ENCODE measurements around the gene ZNF503. TPM values are rescaled to one million over a fixed set of nuclear protein-coding genes. Genes with fewer than 3 reads are reported as not detected.
A peak's percentile ranks its signal among the peaks of the same experiment; 100 is the strongest.

ZNF503 gene
- total RNA-seq, result 4.6 and 9.9 TPM in 2 replicates
- 7.5 TPM for polyA plus RNA-seq (2012)

GRCh38 chr10:75401569-75402485 is at the start of gene ZNF503:
ZNF503 (minus strand) TSS chr10:75401764; CDS start chr10:75401419, 345 bp downstream.
- DNase-seq (ENCODE audit: low read depth), result peak; percentile 99

- no peak for DNase-seq (ENCODE audit: low read depth)
These were observed 49.4 kb upstream of the ZNF503 start for GRCh38 chr10:75450644-75451640.

- DNase-seq (ENCODE audit: low read depth), result no peak
These were observed 48.5 kb upstream of the ZNF503 start for GRCh38 chr10:75450075-75450445.

GRCh38 chr10:75449382-75450074 is 48.0 kb upstream of the ZNF503 start:
- DNase-seq (ENCODE audit: low read depth), result no peak

GRCh38 chr10:75448166-75448565 is 46.6 kb upstream of the ZNF503 start:
- no peak for DNase-seq (ENCODE audit: low read depth)

GRCh38 chr10:75446508-75446907 is 44.9 kb upstream of the ZNF503 start:
- no peak for DNase-seq (ENCODE audit: low read depth)

GRCh38 chr10:75444781-75445386 is 43.3 kb upstream of the ZNF503 start:
- no peak for DNase-seq (ENCODE audit: low read depth)

- DNase-seq (ENCODE audit: low read depth), result no peak
These were observed 41.8 kb upstream of the ZNF503 start for GRCh38 chr10:75443362-75443761.

- DNase-seq (ENCODE audit: low read depth), result no peak
These were observed 40.1 kb upstream of the ZNF503 start for GRCh38 chr10:75441682-75442081.

GRCh38 chr10:75441196-75441595 is 39.6 kb upstream of the ZNF503 start:
- no peak for DNase-seq (ENCODE audit: low read depth)

GRCh38 chr10:75440271-75440793 is 38.8 kb upstream of the ZNF503 start:
- DNase-seq (ENCODE audit: low read depth), result no peak

GRCh38 chr10:75439811-75440210 is 38.2 kb upstream of the ZNF503 start:
- no peak for DNase-seq (ENCODE audit: low read depth)

- DNase-seq (ENCODE audit: low read depth), result no peak
These were observed 36.7 kb upstream of the ZNF503 start for GRCh38 chr10:75438275-75438674.

GRCh38 chr10:75437693-75438092 is 36.1 kb upstream of the ZNF503 start:
- peak; percentile 51 for DNase-seq (ENCODE audit: low read depth)

- DNase-seq (ENCODE audit: low read depth), result no peak
These were observed 35.3 kb upstream of the ZNF503 start for GRCh38 chr10:75436896-75437295.

- no peak for DNase-seq (ENCODE audit: low read depth)
These were observed 33.7 kb upstream of the ZNF503 start for GRCh38 chr10:75435291-75435690.

GRCh38 chr10:75434291-75434690 is 32.7 kb upstream of the ZNF503 start:
- no peak for DNase-seq (ENCODE audit: low read depth)

- no peak for DNase-seq (ENCODE audit: low read depth)
These were observed 31.7 kb upstream of the ZNF503 start for GRCh38 chr10:75433216-75433615.

GRCh38 chr10:75432763-75433162 is 31.2 kb upstream of the ZNF503 start:
- no peak for DNase-seq (ENCODE audit: low read depth)

GRCh38 chr10:75432176-75432575 is 30.6 kb upstream of the ZNF503 start:
- DNase-seq (ENCODE audit: low read depth), result no peak

All from myocyte (in vitro differentiated cells).